HG03025 (cell line): ENCODE results near the gene DEXI.
"Not testable (repeated sequence)": the region's sequence is repeated elsewhere in the genome, so short reads cannot be mapped to it uniquely, and the experiment has no call there.

Source experiments
- ATAC-seq: cut with Tn5 transposase; IDR thresholded peaks from one replicate; pipeline ENCODE4 v1.9.1; 2021; ENCODE audit warnings: mild to moderate bottlenecking, moderate library complexity; ENCODE audit not compliant: unreplicated experiment, low FRiP score

The DEXI gene

DNA sequence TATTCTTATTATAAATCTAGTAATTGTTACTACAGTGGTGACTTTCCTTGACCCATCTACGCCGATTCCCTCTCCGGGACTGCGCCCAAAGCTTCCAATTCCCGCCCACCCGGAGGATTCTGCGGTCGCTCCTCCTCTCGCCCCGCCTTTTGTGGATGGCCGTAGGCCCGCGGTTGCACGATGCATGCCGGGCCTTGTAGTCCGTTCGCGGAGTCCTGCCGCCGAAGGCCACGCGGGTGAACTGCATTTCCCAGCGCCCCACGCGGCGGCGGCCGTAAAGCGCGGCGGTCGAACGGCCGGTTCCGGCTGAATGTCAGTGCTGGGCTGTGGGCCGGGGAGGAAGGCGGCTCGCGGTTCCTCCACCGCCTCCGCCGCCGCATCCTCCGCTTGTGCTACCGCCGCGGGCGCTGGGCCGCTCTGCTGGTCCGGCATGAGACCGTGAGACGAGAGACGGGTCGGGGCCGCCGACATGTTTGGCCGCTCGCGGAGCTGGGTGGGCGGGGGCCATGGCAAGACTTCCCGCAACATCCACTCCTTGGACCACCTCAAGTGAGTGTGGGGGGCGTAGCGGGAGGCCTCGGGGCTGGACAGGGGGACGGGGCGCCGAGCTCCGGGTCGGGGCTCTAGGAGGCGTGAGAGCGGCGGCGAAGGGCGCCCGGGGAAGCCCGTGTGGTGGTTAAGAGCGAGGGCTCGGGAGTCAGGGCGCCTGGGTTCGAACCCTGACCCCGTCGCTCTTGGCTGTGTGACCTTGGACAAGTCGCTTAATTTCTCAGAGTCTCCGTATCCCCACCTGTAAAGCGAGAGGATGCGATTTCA lies 2.2 kb upstream of the DEXI start, which contains the start of gene CLEC16A:
CLEC16A (plus strand) TSS at position 316 of the 816 bp plus-strand sequence; CDS start at position 470, 154 bp downstream.
- ATAC-seq, result peak; percentile 69

DNA sequence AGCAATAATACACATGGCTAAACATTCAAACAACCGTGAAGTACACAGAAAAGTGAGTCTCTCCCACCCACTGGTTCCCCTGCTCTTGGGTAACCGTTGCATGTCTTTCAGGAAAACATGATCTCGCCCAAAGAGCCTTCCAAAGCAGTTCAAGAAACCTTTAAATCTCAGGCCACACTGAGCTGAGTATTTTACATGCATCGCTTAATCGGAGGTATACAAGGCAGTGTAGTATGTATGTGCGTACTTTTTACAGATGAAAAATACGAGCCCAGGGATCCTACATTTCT lies 741 bp upstream of the DEXI start:
- no peak for ATAC-seq

- ATAC-seq, result not testable (repeated sequence)
These were observed 325 bp downstream of the DEXI start for GRCh38 chr16:10941935-10942351.

- ATAC-seq, result no peak
These were observed 938 bp downstream of the DEXI start for GRCh38 chr16:10941127-10941933.

DNA sequence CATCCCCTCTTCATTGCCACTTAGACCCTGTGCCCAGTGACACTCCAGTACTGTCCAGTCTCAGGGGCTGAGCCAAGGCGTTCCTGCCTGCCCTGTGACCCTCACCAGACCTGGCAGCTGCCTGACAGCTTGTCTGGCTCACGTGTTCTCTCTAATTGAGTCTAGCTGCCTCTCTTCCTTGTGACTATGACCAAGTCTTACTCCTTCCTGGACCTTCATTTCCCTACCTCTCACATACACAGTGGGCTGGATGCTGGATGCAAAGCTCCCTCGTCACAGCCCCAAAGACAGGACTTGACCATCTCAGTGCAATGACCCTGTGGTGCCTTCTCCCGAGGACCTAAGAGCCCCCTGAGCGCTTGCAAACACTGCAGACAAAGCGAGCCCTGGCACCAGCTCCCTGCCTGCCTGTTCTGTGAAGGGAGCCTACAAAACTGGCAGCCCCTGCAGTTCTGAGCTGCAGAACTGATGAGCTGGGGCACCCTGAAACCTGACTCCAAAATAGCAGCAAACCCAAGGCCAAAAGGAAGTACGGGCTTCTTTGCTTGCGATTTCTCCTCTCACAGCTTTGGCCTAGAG lies 1.7 kb downstream of the DEXI start:
- ATAC-seq, result no peak

DNA sequence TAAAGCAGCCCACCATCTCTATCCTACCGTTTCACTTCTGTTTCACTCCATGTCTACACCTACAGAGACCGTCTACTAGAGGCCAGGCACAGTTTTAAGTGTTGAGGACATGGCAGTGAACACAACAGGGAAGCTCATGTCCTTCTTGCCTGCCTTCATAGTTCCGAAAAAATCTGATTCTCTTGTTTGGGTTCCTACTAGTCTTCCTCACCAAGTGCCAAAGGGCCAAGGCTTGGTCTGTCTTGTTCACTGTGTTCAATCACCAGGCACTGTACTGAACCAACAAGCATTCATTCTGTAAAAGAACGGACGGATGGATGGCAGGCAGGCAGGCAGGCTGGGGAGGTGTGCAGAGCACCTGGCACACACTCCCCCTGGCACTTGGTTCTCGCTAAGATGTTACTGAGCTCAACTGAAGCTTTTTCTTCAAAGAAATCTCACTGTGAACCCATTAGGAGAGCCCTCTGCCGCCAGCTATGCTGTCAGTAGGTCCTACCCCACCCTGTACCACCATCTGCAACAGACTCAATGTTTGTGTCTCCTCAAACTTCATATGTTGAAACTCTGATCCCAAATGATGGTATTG lies 2.5 kb downstream of the DEXI start:
- no peak for ATAC-seq

DNA sequence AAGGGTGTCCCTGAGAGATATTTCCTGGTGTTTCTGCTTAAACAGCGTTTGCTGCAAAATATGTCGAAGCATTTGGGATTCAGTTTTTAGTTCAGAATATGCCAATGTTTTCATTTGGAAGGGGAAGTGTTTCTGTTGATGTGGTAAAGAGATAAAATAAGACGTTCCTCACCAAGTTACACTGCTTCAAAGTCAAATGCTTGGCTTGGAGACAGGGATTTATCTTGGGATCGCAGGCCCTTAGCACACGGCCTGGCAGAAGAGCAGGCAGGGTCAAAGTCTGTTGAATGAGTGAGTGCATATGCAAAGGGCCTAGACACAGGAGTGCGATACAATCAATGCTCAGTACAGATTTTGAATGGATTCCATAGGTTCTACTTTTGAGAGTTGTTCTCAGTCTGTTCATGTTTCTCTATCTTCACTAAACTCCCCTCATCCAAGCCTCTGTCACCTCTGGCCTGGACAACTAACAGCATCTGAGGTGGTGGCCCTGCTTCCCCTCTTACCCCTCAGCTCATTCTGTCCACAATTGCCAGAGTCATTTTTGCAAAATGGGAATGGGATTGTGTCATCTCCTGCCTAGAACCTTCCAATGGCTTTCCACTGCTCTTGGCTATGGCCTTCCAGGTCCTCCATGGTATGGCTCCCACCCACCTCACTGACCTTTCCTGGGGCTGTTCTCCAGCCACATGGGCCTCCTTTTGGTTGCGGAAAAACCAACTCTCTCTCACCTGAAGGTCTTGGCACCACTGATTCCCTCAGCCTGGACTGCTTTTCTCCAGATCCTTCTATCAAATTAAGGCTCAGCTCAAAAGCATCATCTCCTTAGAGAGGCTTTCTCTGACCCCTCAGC lies 3.2 kb downstream of the DEXI start:
- no peak for ATAC-seq

GRCh38 chr16:10938321-10938720 lies 3.9 kb downstream of the DEXI start:
- no peak for ATAC-seq

- ATAC-seq, result no peak
These were observed 5.0 kb downstream of the DEXI start for GRCh38 chr16:10937068-10937859.

DNA sequence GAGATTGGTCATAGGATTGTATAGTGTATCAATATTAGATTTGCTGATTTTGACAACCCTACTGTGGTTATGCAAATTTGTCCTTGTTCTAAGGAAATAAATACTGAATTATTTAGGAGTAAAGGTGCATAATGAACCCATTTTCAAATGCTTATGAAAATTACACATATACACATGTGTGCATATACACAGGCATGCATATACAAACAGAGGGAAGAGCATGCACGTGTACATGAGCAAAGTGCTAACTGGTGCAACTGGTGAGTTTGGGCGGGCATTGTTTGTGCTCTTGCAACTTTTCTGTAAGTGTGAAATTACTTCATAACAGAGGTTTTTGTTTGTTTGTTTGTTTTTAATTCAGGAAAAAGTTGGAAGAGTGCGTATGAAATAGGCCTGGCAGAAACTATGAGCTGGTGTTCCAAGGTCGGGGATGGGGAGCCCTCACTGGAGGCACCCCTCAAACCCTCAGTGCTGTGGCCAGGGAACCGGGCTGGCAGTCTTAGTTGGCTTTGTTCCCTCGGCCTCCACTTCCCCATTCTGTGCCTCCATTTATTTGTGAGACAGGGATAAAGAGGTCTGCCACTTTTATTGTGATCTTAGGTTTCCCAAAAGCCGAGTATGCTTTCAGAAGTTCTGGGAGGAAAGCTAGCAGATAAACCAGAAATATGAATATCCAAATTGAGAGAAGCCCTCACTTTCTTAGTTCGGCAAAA lies 5.8 kb downstream of the DEXI start:
- no peak for ATAC-seq

DNA sequence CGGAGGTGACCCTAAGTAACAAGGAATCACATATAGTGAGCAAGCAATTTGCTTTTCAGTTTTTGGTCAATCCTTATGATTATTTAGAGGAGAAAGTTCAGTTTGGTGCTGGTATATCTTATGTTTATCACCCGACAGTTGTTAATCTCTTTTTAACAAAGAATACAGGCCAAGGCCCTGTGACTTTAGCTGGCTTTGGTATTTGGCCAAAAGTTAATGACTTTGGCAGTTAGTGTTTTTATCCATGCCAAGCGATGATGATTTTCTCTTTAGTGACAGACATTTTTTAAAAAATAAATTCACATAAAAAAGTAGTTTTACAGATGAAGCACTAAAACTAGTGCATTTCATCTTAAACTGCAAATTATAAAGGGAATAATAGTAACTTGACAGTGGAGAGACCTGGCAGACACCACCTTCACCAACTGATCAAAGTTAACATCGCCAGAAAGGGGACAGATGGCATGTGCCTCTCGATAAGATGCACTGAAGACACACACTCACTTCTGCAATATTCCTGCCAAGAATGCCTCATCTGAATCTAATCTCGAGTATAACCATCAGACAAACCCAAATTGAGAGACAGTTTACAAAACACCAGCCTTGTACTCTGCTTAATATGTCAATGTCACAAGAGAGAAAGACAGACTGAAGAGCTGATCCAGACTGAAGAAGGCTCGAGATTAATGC lies 6.9 kb downstream of the DEXI start:
- no peak for ATAC-seq

DNA sequence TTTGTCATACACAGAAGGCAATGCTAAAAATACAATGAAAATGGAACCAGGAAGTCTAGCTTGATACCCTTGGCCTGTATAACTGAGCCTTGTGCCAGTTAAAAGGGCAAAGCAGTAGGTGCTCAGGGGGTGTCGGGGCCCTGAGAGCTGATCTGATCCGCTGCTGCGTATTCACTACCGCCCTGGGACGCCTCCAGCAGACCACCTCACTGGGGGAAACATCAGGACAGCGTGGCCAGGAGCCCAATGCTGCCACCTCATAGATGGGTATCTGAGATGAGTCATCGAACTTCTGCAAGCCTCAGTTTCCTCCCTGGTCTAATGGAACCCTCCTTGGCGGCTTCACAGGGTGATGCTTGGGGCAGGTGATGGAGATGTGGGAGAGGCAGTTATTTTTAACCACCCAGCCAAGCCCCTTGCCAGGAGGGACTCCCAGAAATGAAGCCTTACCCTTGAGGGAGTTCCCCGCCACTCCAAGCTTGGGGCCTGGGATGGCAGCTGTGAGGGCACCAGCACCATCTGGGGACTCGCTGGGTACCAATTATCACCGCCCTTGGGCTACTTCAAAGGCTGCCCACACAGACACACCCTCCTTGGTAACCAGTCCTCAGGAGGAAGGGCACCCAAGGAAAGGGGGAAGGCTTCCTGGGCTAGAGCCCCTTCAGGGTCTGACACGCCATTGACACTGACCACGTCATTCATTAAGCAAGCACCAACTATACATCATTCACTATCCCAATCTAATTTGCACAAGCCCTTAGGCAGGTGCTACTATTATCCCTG lies 7.8 kb downstream of the DEXI start:
- ATAC-seq, result no peak

GRCh38 chr16:10933865-10934264 lies 8.4 kb downstream of the DEXI start:
- no peak for ATAC-seq

DNA sequence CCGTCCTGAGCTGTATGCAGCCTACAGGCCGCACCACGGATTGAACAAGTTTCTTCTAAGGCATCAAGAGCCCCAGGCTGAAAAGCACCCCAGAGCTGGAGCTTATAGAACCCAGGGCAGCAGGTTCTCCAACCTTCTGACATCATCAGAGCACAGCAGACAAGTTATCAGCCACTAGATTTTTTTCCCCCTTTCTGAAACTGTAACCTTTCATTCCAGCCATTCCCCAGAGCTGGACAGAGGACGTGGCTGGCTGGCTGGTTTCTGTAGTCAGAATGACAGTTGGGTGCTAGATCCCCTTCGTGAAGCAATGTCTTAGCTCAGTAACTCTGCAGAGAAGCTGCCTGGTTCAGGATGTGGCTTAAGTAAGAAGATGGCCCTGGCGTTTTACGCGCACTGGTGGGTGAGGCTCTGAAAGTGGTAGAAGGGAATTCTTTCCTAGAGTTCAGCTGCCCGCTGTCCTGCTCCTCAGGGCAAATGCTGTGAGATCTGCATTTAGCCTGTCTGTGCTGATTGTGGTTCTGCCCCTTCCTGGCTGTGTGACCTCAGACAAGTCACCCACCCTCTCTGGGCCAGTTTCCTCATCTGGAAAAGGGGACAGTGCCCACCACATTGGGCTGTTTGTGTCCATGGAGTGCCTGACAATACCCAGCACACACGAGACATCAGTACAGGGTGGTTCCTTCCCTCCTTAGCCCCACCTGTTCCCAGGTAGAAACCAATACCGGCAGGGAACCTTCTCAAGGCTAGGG lies 9.1 kb downstream of the DEXI start:
- no peak for ATAC-seq

DNA sequence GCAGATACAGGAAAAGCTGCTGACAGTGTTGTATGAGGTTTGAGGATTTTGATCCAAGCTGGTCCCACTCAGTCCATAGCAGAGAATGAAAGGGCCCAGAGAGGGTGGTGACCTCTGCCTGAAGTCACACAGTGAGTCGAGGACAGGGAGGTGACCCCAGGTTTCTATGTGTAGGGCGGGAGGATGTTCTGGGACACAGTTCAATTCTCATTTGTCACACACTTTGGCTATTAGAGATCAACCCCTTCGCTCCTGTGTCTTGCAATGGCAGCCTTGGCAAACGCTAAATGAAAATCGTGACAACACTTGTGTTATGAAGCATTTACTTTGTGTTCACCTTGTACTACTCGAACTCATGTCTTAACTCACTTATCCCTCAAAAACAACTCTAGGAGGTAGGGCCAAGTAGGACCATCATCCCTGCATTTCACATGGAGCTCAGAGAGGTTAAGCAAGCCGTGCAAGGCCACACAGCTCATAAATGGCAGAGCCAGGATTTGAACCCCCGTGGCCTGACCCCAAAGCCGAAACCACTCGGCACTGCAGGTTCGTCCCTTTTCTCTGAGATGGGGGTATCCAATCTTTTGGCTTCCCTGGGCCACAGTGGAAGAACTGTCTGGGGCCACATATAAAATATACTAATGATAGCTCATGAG lies 10.2 kb downstream of the DEXI start:
- no peak for ATAC-seq

DNA sequence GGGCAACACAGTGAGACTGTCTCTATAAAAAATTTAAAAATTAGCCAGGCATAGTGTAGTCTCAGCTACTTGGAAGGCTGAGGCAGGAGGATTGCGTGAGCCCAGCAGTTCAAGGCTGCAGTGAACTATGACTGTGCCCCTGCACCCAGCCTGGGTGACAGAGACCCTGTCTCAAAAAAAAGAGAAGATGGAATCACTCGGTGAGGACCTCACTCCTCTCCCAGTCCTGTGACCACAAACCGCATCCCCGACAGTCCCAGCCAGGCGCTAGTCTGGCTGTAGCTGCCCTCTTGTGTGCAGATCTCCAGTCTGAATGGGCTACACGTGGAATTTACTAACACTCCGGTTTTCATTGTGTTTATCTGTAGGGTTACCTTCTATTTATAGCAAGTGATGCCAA lies 11.1 kb downstream of the DEXI start:
- ATAC-seq, result no peak
